NB4 (cell line): Measurements from ENCODE around the gene ERICH4.

Experiments used
- CTCF ChIP-seq: IDR thresholded peaks from one replicate; pipeline ENCODE4 v1.5.1; 2012; ENCODE audit warnings: low read depth, low read length
- MAX ChIP-seq: IDR thresholded peaks from 2 replicates; pipeline ENCODE4 v1.6.1; 2011; ENCODE audit warnings: low read depth, low read length
- MYC ChIP-seq: IDR thresholded peaks from 2 replicates; pipeline ENCODE4 v1.6.1; 2011; ENCODE audit warnings: low read depth, low read length
- POLR2A ChIP-seq: IDR thresholded peaks from 2 replicates; pipeline ENCODE4 v1.6.1; 2011; ENCODE audit warnings: mild to moderate bottlenecking; ENCODE audit not compliant: insufficient read length; ENCODE audit errors: extremely low read depth

- TF ChIP-seq CTCF = no peak
- TF ChIP-seq MAX = no peak
- TF ChIP-seq POLR2A = no peak
- no peak for TF ChIP-seq MYC
Measured at GRCh38 chr19:41479757-41480191, 36.8 kb downstream of the ERICH4 start.
